OCI-LY7 (cell line): ENCODE measurements around the gene HMCN1. TPM values are rescaled to one million over a fixed set of nuclear protein-coding genes. Genes with fewer than 3 reads are reported as not detected.

Experiments
- BruUV-seq: library from RNA; stranded (reverse); fragments of 400-500 nt; replicated peaks from 2 replicates; lab custom pipeline; 2021; lab: Mats Ljungman, UMichigan
- CTCF ChIA-PET: fragments of 300-600 bp; sonication (Branson Sonifier 250); formaldehyde crosslinking; loops from one replicate; lab custom pipeline; 2022; ENCODE audit warnings: antibody characterized with exemption; ENCODE audit not compliant: unreplicated experiment; lab: Charles Lee
- POLR2A ChIA-PET: fragments of 300-600 bp; sonication (Branson Sonifier 250); formaldehyde crosslinking; loops from one replicate; lab custom pipeline; 2022; ENCODE audit warnings: antibody characterized with exemption; lab: Charles Lee
- DNase-seq: peaks from one replicate; pipeline ENCODE4 v3.0.0-alpha.2; 2015; ENCODE audit warnings: low spot score
- H2AFZ ChIP-seq: fragments of 200-600 bp; sonication (generic), shearing (Covaris generic); 2 replicates; pipeline ENCODE4 v1.6.1; 2014; ENCODE audit warnings: mild to moderate bottlenecking, antibody characterized with exemption, low read length, moderate library complexity
- H3K27ac ChIP-seq: fragments of 200-600 bp; sonication (generic); 2 replicates; pipeline ENCODE4 v1.5.1; 2014; ENCODE audit warnings: mixed run types, low read depth, mild to moderate bottlenecking, moderate library complexity, low read length, inconsistent platforms; ENCODE audit not compliant: poor library complexity, severe bottlenecking
- H3K36me3 ChIP-seq: fragments of 200-600 bp; sonication (generic); 2 replicates; pipeline ENCODE4 v1.6.1; 2014; ENCODE audit warnings: mild to moderate bottlenecking, antibody characterized with exemption, low read length, moderate library complexity, mixed read lengths; ENCODE audit not compliant: insufficient read depth
- H3K4me1 ChIP-seq: fragments of 200-600 bp; sonication (generic); 2 replicates; pipeline ENCODE4 v1.5.1; 2014; ENCODE audit warnings: mild to moderate bottlenecking, low read length; ENCODE audit not compliant: insufficient read depth, poor library complexity, severe bottlenecking
- H3K4me2 ChIP-seq: fragments of 200-600 bp; sonication (generic); 2 replicates; pipeline ENCODE4 v1.6.1; 2014; ENCODE audit warnings: mild to moderate bottlenecking, low read length
- H3K4me3 ChIP-seq: fragments of 200-600 bp; sonication (generic); 2 replicates; pipeline ENCODE4 v1.5.1; 2014; ENCODE audit warnings: mild to moderate bottlenecking, low read depth, low read length; ENCODE audit not compliant: poor library complexity, severe bottlenecking
- H3K79me2 ChIP-seq: fragments of 200-600 bp; sonication (generic); 2 replicates; pipeline ENCODE4 v1.6.1; 2016; ENCODE audit warnings: low read depth, mild to moderate bottlenecking, low read length, moderate library complexity, mixed read lengths; ENCODE audit not compliant: insufficient read depth
- H3K9me2 ChIP-seq: fragments of 200-600 bp; sonication (generic); 2 replicates; pipeline ENCODE4 v1.6.1; 2016; ENCODE audit warnings: mild to moderate bottlenecking, low read length, mixed read lengths; ENCODE audit not compliant: insufficient read depth
- H3K9me3 ChIP-seq: fragments of 200-600 bp; sonication (generic); 2 replicates; pipeline ENCODE4 v1.6.1; 2014; ENCODE audit warnings: mild to moderate bottlenecking, mixed run types, low read length, mixed read lengths
- H4K20me1 ChIP-seq: fragments of 200-600 bp; sonication (generic); 2 replicates; pipeline ENCODE4 v1.6.1; 2014; ENCODE audit warnings: mild to moderate bottlenecking, antibody characterized with exemption, low read length, moderate library complexity, mixed read lengths; ENCODE audit not compliant: insufficient read depth
- CTCF ChIP-seq: fragments of 200-600 bp; sonication (generic); conservative IDR thresholded peaks from 2 replicates; pipeline ENCODE4 v1.5.1; 2014; ENCODE audit warnings: mild to moderate bottlenecking, antibody characterized with exemption, low read length, moderate library complexity, mixed read lengths
- EZH2phosphoT487 ChIP-seq: fragments of 200-600 bp; sonication (generic); IDR thresholded peaks from 2 replicates; pipeline ENCODE4 v1.6.1; 2018; ENCODE audit warnings: low read depth, borderline replicate concordance, mild to moderate bottlenecking, mixed run types, antibody characterized with exemption, low read length, moderate library complexity, mixed read lengths
- intact Hi-C: fragments of 100-400 bp; cut with micrococcal nuclease; formaldehyde crosslinking; loops from one replicate; pipeline ENCODE4 v1.10.0; 2022; ENCODE audit not compliant: unreplicated experiment
- total RNA-seq, 2 experiments: library from RNA; depleted of rRNA in 1 of 2; stranded (reverse); fragments of >200 nt in 1 of 2; shearing (Covaris generic) in 1 of 2; gene quantifications; 2 replicates each; pipeline ENCODE4 v1.2.3, GENCODE V29; 2014 to 2022

HMCN1 gene
- total RNA-seq, 2 experiments from 2014 or later, result 0.02 TPM; not detected in 1

GRCh38 chr1:186089940-186090339 is 355.7 kb downstream of the HMCN1 start:
- ChIA-PET CTCF (no interaction called here), POLR2A (no interaction called here)
- no peaks in the 10 kb centered on the region for H4K20me1 ChIP-seq
- no TSS peak for BruUV-seq
- no peaks in the 10 kb centered on the region for H3K36me3 ChIP-seq
- intact Hi-C loops, result no loop called here
- no peaks in the 10 kb centered on the region for H3K4me1 ChIP-seq
- no peaks in the 10 kb centered on the region for H3K79me2 ChIP-seq
- H3K4me3 ChIP-seq, result no peak overlapping the region
- TF ChIP-seq EZH2phosphoT487 (no peak), CTCF (no peak)
- H3K9me3 ChIP-seq, result no peaks in the 10 kb centered on the region
- H3K27ac ChIP-seq, result no peak overlapping the region
- no peak overlapping the region for H3K4me2 ChIP-seq
- no peaks in the 10 kb centered on the region for H3K9me2 ChIP-seq
- H2AFZ ChIP-seq, result no peak overlapping the region
- DNase-seq, result no peak

- no TSS peak for BruUV-seq
Measured at GRCh38 chr1:186091222-186091720, 357.1 kb downstream of the HMCN1 start.

More at GRCh38 chr1:186091222-186091720, 357.1 kb downstream of the HMCN1 start:
- Histone ChIP-seq H3K79me2 (no peaks in the 10 kb centered on the region), H3K9me3 (no peaks in the 10 kb centered on the region), H3K4me1 (no peaks in the 10 kb centered on the region), H2AFZ (no peak overlapping the region), H3K4me3 (no peak overlapping the region), H3K4me2 (no peak overlapping the region), H4K20me1 (no peaks in the 10 kb centered on the region), H3K27ac (no peak overlapping the region), H3K36me3 (no peaks in the 10 kb centered on the region), H3K9me2 (no peaks in the 10 kb centered on the region)
- intact Hi-C loops, result no loop called here
- CTCF ChIA-PET, result no interaction called here
- DNase-seq, result no peak
- POLR2A ChIA-PET, result interaction anchor here (1.5 kb wide), 2 partner anchors 9 to 18 kb away, joined by 3 to 5 read pairs; no protein-coding TSS in a partner anchor
- TF ChIP-seq CTCF, result no peak
- no peak for TF ChIP-seq EZH2phosphoT487
